Choroid plexus epithelial cell (primary cell): Measurements from ENCODE around the gene STAMBPL1.

Experiments
- DNase-seq: peaks from one replicate; pipeline ENCODE4 v3.0.0-alpha.2; 2010; ENCODE audit warnings: low read depth
- H3K4me3 ChIP-seq: 2 replicates; pipeline ENCODE4 v1.5.1; 2011; ENCODE audit warnings: low read depth, mild to moderate bottlenecking, control low read depth, low read length, moderate library complexity
- CTCF ChIP-seq: conservative IDR thresholded peaks from 2 replicates; pipeline ENCODE4 v1.5.1; 2011; ENCODE audit warnings: low read depth, mild to moderate bottlenecking, control low read depth, inconsistent platforms, low read length, moderate library complexity

The STAMBPL1 gene

GRCh38 chr10:88898727-88899126 is 18.7 kb downstream of the STAMBPL1 start:
- H3K4me3 ChIP-seq: no peak overlapping the region
- no peak for DNase-seq
- TF ChIP-seq CTCF: no peak

- no peak for DNase-seq
- H3K4me3 ChIP-seq: no peak overlapping the region
- TF ChIP-seq CTCF: no peak
Observed at GRCh38 chr10:88899886-88900285, 19.8 kb downstream of the STAMBPL1 start.

- no peak overlapping the region for H3K4me3 ChIP-seq
- no peak for TF ChIP-seq CTCF
- no peak for DNase-seq
Observed at GRCh38 chr10:88901206-88901983, 21.4 kb downstream of the STAMBPL1 start.

GRCh38 chr10:88901984-88902789 is 22.1 kb downstream of the STAMBPL1 start:
- no peak for DNase-seq
- H3K4me3 ChIP-seq: no peak overlapping the region
- TF ChIP-seq CTCF: no peak

GRCh38 chr10:88903715-88904114 is 23.7 kb downstream of the STAMBPL1 start:
- no peak for DNase-seq
- no peak for TF ChIP-seq CTCF
- H3K4me3 ChIP-seq: no peak overlapping the region

- TF ChIP-seq CTCF: no peak
- DNase-seq: no peak
Observed at GRCh38 chr10:88906921-88907320, 26.9 kb downstream of the STAMBPL1 start.

GRCh38 chr10:88908194-88908593 is 28.1 kb downstream of the STAMBPL1 start:
- no peak for DNase-seq
- TF ChIP-seq CTCF: no peak

More at GRCh38 chr10:88906921-88907320, 26.9 kb downstream of the STAMBPL1 start:
- H3K4me3 ChIP-seq: no peak overlapping the region

More at GRCh38 chr10:88908194-88908593, 28.1 kb downstream of the STAMBPL1 start:
- H3K4me3 ChIP-seq: no peak overlapping the region
